NCI-H1092 treated with DMSO at 0.1 percent for 48 hours (cell line): ENCODE measurements around the gene CCT6A.
"Not testable (repeated sequence)": the region's sequence is repeated elsewhere in the genome, so short reads cannot be mapped to it uniquely, and the experiment has no call there.

Source experiments
- DNase-seq: peaks from one replicate; lab custom pipeline; 2025; lab: John Stamatoyannopoulos, UW

CCT6A gene

GRCh38 chr7:56098187-56099008 is 46.8 kb downstream of the CCT6A start:
- DNase-seq = not testable (repeated sequence)

GRCh38 chr7:56099653-56100052 is 48.1 kb downstream of the CCT6A start:
- no peak for DNase-seq

- not testable (repeated sequence) for DNase-seq
Observed at GRCh38 chr7:56104138-56104537, 52.6 kb downstream of the CCT6A start.

GRCh38 chr7:56105508-56105907 is 53.9 kb downstream of the CCT6A start:
- peak; percentile 30 for DNase-seq

GRCh38 chr7:56106108-56107073 is 54.8 kb downstream of the CCT6A start, which contains the start of gene CHCHD2:
CHCHD2 (minus strand) TSS chr7:56106476; CDS start chr7:56106413, 63 bp downstream.
- DNase-seq = peak; percentile 100

GRCh38 chr7:56107954-56108258 is 56.3 kb downstream of the CCT6A start:
- DNase-seq = no peak

GRCh38 chr7:56110611-56111010 is 59.0 kb downstream of the CCT6A start:
- no peak for DNase-seq

- DNase-seq = not testable (repeated sequence)
Observed at GRCh38 chr7:56112244-56112643, 60.7 kb downstream of the CCT6A start.
